Measurements from ENCODE around the gene PTPRJ.

Gene PTPRJ

DNA sequence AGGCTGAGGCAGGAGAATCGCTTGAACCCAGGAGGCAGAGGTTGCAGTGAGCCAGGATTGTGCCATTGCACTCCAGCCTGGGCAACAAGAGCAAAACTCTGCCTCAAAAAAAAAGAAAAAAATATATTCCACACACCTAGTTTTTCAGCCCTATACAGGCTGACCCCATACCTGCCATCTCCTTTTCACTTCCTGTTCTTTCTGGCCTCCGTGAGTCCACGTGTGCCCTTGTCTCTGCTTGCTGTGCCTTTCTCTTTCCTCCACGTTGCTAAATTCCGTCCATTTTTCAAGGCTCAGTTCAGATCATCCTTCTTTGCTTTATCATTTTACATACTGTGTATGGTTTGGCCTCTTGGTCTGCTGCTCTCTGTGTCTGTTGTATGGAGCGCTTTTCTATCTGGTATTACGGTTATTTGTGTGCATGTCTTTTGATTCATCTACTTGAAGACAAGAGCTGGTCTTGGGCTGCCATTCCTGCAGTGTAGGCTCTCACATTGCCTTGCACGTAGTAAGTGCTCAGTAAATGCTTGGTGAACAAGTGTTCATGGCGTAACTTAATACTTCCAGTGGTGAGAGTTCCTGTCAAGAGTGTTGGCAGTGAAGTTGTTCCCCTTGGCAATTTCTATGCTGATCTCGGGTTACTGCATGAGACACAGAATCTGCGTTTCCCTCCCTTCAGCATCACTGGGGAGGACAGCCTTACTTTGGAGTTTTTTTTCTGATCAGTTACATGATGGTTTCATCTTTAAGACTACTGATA lies 57.5 kb downstream of the PTPRJ start:
- no peak for DNase-seq (ENCODE audit: low read depth)
- TF ChIP-seq CTCF (IDR thresholded peaks at IDR 0.05; ENCODE audit: control insufficient read depth, insufficient read depth, low read depth, low read length, missing control alignments): no peak
- no peak overlapping the region for H3K4me3 ChIP-seq (ENCODE audit: control insufficient read depth, low read depth, low read length)

GRCh38 chr11:48040830-48041444 lies 60.6 kb downstream of the PTPRJ start:
- H3K4me3 ChIP-seq (ENCODE audit: control insufficient read depth, low read depth, low read length): no peak overlapping the region
- no peak for DNase-seq (ENCODE audit: low read depth)
- TF ChIP-seq CTCF (IDR thresholded peaks at IDR 0.05; ENCODE audit: control insufficient read depth, insufficient read depth, low read depth, low read length, missing control alignments): no peak

DNA sequence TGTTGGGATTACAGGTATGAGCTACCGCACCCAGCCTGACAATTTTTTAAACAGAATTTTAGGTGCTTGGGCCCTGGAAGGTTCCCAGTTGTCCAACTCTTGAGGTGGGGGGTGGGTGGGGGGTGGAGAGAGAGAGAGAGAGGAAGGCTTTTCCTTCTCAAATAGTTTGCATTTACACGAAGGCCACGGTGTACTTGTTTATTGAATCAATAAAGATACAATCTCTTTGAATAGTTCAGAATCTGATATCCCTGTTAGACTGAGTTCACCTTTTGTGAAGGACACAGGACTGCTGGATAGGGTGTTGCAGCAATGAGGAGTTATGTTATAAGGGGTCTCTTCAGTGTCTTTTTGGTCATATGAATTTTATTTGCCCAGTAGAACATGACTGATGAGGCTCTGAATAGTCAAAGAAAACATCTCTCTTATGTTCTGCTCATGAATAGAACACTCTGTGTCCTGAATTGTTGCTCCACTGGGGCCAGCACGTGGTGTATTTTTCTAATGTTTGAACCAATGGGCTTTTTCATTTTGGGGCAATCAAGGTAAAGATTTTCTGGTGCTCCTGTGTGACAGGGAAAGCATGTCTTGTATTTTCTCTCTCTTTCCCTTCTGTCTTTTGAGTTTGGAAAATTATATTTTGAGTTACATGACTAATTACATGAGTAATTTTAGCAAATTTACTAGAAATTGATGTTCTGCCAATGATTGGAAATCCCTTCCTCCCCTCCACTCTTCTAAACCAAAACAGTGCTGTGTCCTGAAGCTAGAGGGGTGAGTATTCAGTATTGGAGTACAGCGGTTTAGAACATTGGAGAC lies 61.7 kb downstream of the PTPRJ start:
- no peak for TF ChIP-seq CTCF (IDR thresholded peaks at IDR 0.05; ENCODE audit: control insufficient read depth, insufficient read depth, low read depth, low read length, missing control alignments)
- no peak for DNase-seq (ENCODE audit: low read depth)
- no peak overlapping the region for H3K4me3 ChIP-seq (ENCODE audit: control insufficient read depth, low read depth, low read length)

DNA sequence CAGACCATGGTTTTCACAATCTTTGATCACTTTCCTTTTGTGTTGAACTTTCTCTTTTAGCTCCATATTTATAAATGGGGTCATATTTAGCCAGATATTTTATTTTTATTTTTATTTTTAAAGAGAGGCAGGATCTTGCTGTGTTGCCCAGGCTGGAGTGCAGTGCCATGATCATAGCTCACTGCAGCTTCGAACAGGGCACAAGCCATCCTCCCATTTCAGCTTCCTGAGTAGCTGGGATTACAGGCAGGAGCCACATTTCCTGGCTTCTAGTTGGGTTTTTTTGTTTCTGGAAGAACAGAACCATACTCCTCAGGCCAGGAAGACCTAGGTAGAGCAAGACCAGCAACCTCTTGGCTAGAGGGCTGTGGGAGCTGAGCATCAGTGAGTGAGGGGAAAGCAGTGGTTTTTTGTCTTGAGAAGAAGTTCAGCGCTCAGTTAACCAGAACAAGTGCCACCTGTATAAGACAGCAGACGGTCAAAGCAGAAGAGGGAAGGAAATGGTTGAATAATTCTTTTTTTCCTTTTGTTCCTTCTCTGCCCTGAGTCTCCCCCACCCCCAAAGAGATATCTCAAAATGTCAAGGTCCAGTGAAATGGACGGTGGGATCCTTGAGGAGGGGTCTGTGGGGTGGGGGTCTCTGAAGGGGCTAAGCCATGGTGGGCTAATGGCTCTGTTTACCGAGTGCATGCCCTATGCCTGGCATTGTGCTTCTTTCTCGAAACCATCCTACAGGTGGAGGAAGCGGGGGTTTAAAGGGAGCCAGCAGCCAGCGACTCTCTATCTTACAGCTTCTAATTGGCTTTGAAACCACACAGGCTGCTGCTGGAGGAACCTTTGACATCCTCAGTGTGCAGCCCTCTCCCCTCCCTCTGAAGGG lies 63.0 kb downstream of the PTPRJ start:
- DNase-seq (ENCODE audit: low read depth): no peak
- H3K4me3 ChIP-seq (ENCODE audit: control insufficient read depth, low read depth, low read length): no peak overlapping the region
- no peak for TF ChIP-seq CTCF (IDR thresholded peaks at IDR 0.05; ENCODE audit: control insufficient read depth, insufficient read depth, low read depth, low read length, missing control alignments)

DNA sequence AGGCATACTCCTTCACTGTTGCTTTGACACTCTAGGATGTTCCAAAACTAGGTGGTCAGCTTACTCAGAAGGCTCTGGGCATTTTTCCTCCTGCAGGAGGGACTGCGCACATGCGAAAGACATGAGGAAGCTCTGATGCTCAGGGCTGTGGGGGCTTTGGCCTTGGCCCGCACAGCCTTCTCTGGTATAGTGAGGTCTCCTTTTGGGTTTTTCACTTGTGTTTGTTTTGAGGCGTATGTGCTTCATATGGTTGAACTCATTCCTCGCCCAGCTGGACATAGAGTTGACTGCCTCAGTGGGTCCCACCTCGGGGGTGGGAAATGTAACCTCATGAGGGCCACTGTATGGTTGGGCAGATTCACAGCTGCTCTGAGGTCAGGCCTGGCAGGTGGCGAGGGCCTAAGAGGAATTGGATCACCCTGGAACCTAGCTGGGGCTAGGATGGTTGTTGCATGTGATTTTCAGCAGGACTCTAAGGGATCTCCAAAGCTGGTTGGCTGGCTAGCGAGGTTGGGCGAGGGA lies 63.7 kb downstream of the PTPRJ start:
- DNase-seq (ENCODE audit: low read depth): no peak
- TF ChIP-seq CTCF (IDR thresholded peaks at IDR 0.05; ENCODE audit: control insufficient read depth, insufficient read depth, low read depth, low read length, missing control alignments): no peak
- H3K4me3 ChIP-seq (ENCODE audit: control insufficient read depth, low read depth, low read length): no peak overlapping the region

GRCh38 chr11:48044577-48044976 lies 64.2 kb downstream of the PTPRJ start:
- no peak for DNase-seq (ENCODE audit: low read depth)
- no peak overlapping the region for H3K4me3 ChIP-seq (ENCODE audit: control insufficient read depth, low read depth, low read length)
- TF ChIP-seq CTCF (IDR thresholded peaks at IDR 0.05; ENCODE audit: control insufficient read depth, insufficient read depth, low read depth, low read length, missing control alignments): no peak

All from AG09309 (cell line).